Measurements from ENCODE around the gene MBNL2.

MBNL2 gene

DNA sequence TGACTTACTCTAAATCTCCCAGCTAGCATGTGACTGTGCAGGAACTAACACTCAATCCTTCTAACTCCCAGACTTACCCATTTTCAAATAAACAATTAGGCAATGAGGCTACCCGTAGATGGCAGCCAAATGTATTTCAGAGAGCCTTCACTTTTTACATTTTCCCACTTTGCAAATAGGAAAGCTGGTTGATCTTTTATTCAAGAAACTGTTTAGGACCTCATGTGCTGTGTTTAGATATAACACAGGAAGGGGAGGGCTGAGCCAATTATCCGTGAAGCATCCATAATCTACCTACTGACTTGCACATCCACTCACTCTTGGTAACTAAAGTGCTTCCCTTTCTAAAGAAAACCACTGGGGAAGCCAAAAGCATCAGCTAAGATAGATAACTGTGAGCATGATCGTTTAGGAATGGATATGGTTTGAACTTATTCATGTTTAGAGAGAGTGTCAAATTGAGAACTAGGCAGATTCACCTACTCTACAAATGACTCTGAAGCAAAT, 33.4 kb downstream of the MBNL2 start:
- DNase-seq, result no peak

GRCh38 chr13:97256343-97256783, 34.2 kb downstream of the MBNL2 start:
- DNase-seq, result no peak

- no peak for DNase-seq
Measured at GRCh38 chr13:97257228-97257755, 35.2 kb downstream of the MBNL2 start.

DNA sequence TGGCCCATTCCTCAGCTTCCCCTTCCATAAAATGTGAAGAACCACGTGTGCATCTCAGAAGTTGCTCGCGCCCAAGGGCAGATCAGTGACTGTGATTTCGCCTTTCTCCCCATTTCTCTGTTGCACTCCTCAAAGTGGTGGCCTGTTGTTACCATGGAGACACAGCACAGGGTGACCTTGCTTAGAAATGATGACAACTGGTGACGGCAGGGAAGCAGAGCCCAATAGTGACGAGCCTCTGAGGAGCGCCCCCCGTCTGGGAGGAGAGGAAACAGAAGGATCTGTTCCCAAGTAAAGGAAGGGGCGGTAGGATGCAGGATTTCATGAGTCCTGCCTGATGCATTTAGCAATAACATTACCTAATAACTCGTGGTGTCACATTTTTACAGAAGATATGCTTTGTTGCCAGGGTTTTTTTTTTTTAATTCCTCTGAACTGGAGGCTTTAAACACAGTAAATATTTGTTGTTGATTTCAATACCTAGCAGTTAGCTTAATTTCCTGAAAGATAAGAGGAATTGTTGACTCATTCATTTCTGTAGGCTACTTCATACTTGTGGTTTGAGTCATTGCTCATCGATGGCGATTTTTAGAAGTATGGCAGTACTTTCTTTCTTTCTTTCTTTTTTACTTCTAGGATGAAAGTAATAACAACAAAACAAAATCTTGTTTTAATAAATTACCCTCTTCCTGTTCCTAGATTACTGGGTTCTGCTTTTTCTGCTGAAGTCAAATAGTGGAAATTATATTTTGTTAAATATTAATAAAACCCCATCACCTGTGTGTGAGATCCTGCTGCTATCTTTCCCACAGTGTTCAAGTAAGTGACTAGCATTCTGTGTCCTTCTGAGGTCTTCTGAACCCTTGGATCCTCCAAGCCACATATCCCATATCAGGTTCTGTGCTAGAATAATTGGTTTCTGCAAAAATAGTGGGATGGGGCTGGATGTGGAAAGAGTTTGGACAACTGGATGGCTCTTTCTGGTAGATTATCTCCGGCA, 36.0 kb downstream of the MBNL2 start:
- DNase-seq, result no peak

DNA sequence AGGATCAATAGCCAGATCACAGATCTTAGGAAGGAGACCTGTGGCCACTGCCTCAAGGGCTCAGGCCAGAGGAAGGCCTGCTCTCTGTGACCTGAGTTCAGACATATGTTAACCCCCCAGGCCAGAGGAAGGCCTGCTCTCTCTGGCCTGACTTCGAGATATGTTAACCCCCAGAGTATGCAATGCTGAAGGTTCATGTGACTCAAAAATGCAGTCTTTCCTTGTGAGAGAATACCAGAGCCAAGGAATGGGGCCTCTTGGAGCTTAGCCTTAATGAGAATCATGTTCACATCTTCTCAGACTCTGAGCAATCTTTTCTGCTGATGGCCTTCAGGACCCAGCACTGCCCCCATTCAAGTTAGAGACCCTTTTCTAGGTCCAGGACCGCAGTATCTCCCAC, 36.7 kb downstream of the MBNL2 start:
- DNase-seq, result no peak

DNA sequence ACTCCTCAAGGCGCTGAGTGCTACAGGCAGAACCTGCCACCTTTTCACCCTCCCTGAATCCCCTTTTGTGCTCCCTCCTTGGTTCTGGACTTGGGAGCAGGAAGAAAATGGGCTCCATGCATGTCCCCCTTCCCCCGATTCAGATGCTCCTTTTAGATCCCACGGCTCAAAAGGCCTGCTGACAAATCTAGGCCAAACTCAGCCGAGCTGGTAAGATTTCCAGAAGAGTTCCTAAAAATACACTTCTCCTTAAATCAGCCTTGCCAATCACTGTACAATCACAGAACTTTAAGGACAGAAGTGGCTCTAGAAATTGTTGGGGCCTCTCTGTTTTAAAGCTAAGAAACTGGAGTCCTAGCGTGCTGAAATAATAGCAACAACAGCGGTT, 37.3 kb downstream of the MBNL2 start:
- DNase-seq, result no peak

GRCh38 chr13:97259798-97260714, 37.9 kb downstream of the MBNL2 start:
- DNase-seq, result no peak

DNA sequence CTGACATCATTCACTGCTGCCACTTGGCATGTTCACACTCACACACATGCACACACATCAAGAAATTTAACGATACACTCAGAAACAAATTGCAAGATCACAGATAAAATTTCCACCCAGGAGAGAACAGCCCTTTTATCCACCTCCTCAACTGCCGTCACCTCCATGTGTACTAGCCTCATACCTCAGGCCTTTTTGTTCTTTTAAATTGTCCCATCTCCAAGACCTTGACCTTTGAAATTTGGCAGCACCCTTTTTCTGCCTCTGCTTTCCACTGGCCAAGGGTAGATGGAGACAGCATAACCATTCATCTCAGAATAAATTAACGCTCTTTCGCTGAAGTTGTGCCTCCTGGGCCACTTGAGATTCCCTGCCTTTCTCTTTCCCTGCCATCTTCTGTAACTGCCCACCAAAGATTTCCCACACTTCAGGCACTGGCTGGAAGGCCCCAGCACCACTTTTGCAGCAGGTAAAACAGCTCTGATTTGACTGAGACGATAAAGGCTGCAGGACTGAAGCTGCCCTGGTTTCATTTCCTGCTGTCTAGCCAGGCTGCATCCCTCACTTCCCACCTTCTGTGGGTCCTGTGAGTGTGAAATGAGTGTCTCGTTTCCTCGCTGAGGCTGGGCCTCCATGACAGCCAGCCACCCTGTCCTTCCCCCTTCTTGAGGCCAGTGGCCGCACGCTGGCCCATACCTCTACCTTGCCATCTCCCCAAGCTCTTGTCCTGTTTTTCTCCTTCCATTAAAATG, 39.3 kb downstream of the MBNL2 start:
- no peak for DNase-seq

- DNase-seq, result no peak
Measured at GRCh38 chr13:97262058-97262457, 39.9 kb downstream of the MBNL2 start.

DNA sequence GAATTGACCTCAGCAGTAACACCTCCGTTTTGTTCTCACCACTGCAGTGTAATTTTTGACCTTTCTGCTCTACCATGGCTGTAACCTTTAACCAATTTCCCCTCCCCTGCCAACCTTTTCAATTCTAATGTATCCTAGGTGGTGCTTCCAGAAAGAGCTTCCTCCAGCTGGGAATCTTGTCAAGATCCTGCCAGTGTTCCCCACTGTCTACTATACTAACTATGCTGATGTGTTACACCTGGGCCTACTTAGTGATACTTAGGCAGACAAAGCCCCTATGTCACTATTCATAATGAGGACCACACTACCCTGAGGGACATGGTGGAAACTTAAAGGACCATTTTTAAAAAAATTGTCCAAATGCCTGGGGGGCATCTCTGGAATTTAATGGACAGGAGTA, 41.0 kb downstream of the MBNL2 start:
- DNase-seq, result no peak

DNA sequence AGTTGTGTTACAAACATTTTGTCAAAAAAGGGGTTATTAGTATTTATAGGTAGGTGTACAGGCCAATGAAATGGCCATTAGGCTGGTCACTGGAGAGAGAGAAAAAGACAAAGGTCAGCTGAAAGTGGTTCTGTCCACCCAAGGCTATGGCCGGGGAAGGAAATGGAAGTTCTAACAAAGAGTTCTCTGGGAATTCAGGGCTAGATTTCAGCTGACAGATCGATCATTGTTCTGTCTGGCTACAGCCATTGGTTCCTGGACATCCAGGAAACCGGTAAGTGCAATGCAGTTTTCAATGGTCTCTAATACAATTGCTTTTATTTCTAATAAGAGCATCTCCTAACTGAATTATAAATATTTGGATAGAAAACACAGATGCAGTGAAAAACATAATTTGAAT, 42.5 kb downstream of the MBNL2 start:
- no peak for DNase-seq

- no peak for DNase-seq
Measured at GRCh38 chr13:97266332-97266731, 44.2 kb downstream of the MBNL2 start.

- no peak for DNase-seq
Measured at GRCh38 chr13:97266772-97267417, 44.8 kb downstream of the MBNL2 start.

DNA sequence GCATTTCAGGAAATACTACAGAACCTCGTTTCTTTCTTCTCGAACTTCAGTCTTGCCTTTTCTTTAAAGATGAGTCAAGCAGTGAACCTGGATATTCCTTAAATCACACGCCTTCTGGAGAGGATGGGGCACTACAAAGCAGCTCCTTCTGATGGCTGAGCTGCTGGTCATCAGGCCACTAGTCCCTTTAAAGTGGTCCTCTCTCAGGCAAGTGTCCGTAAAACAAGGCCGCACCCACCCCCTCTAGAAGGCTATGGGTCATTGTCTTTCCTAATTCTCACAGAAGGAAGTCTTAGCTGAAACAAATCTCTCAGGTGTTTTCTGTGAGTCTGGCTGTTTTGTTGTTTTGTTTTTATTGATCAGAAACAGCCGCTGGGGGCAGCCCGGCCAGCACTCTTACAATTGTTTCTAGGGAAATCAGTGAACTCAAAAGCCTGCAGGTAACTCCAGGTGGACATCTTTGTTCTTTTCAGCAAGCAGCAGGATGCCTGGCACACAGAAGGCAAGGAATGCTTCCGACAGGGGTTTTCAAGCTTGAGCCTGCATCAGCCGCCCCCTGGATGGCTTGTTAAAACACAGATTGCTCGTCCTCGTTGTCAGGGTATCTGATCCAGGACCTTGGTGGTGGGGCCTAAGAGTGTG, 45.4 kb downstream of the MBNL2 start:
- no peak for DNase-seq

DNA sequence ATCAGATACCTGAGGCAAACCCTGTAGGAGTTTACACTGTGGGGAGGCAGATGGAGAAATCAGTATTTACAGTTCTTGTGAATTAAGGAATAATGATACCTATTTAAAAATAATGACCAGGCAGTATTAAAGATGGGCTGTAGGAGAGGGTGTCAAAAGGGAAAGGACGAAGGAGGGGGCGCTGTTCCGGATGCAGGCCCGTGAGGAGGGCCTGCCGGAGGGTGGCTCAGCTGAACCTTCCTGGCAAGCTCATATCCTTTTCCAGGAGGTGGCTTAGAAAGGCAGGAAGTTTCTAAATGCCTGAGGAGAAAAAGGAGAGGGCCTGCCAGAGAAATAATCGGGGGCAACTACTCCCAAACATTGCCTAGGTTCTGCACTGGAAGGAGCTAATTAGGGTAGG, 46.6 kb downstream of the MBNL2 start:
- DNase-seq, result no peak

- no peak for DNase-seq
Measured at GRCh38 chr13:97269603-97270002, 47.5 kb downstream of the MBNL2 start.

DNA sequence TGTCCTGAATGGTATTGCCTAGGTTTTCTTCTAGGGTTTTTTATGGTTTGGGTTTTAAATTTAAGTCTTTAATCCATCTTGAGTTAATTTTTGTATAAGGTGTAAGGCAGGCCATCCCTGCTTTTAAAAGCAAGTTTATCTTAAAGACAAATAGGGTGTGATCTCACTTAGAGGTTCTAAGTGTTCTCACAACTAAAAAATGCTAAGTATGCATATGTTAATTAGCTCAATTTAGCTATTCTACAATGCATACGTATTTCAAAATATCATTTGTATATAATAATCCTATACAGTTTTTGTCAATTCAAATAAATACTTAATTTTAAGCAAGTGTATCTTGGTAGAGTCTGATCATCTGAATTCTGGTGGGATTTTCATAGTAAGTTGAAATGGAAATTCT, 50.4 kb downstream of the MBNL2 start:
- DNase-seq, result no peak

DNA sequence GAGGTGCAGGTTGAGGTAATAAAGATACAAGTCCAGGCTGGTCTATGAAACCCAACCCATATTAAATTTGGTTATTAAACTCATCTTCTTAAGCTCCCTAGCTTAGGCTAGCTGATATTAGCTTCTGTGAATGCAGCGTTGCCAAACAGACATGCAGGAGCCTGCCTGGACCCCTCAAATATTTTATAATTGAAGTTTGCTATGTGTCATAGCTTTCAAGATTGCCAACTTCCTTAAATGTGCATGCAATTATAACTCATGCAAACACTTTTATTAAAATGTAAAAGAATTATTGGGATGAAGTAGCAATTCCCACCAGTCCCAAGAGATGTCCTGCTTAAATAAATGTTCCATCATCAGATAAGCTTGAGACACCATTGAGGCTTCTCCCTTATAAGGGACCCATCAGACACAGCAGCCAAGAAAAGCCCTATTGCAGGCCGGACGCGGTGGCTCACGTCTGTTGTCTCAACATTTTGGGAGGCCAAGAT, 51.3 kb downstream of the MBNL2 start:
- DNase-seq, result no peak

DNA sequence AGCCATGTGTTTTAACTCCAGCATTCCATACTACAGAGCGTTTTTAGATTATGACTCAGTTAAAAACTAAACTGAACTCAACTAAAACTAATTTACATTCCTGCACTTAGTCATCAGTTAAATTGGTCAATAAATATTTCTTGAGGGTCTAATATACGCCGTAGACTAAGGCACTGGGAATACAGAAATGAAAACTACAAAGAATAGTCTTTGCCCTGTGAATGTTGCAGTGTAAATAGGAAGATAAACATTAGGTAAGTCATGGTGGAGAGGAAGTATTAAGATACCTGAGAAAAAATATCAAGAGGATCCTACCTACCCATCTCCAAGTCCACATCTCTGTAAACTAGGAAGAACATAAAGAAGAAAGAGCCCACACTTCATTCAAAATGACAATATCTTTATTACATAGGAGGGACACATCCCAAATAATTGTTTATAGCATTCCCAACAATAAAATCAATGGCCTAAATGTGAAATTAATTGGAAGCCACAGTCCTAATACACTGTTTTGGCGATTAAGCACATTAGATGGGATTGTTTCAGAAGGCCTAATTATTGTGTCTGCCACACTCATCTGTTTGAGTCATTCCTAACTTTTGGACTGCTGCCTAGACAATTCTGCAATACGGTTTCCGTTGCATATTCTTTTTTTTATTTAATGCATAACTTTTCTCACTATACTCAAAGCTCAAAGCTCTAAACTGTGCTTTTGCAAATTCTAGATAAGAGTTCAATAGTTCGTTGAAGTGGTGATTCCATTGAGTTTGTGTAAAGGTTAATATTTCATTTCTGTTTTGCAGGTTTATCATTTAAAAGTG, 52.9 kb downstream of the MBNL2 start:
- no peak for DNase-seq

Measured in NCI-H1694 (cell line).